Measurements from ENCODE around the gene MSI2.

Gene MSI2

GRCh38 chr17:57273490-57273889 lies 17.2 kb downstream of the MSI2 start:
- H3K4me2 ChIP-seq (ENCODE audit: low read length) = no peak overlapping the region
- H2BK5ac ChIP-seq (ENCODE audit: low read length) = no peak overlapping the region
- H3K9ac ChIP-seq (ENCODE audit: low read length) = no peak overlapping the region
- H3K23ac ChIP-seq (ENCODE audit: low read length) = no peak overlapping the region
- H3K27ac ChIP-seq (ENCODE audit: low read depth, low read length) = no peak overlapping the region
- no CpG with 5 or more reads among the region's 6 CpGs for WGBS (ENCODE audit: extremely low coverage, insufficient coverage, low lambda C conversion rate)
- no peak overlapping the region for H3K4me3 ChIP-seq (ENCODE audit: low read length)
- no peak overlapping the region for H3K56ac ChIP-seq (ENCODE audit: low read length)
- H2BK15ac ChIP-seq (replicated peaks; ENCODE audit: low read depth) = no peak overlapping the region
- H3K4ac ChIP-seq (ENCODE audit: low read depth, low read length) = no peak overlapping the region
- no peak overlapping the region for H3K18ac ChIP-seq (ENCODE audit: low read length)
- no peak overlapping the region for H4K5ac ChIP-seq (ENCODE audit: low read length)
- H3K27me3 ChIP-seq (ENCODE audit: insufficient read depth, low read length, poor library complexity) = no peaks in the 10 kb centered on the region
- H3K79me1 ChIP-seq (ENCODE audit: low read length) = peaks cover 18% of the 10 kb centered on the region
- H2AK5ac ChIP-seq (ENCODE audit: low read length) = no peak overlapping the region
- H3K4me1 ChIP-seq (ENCODE audit: control insufficient read depth, low read depth, low read length) = peaks cover 3% of the 10 kb centered on the region
- H3K36me3 ChIP-seq (ENCODE audit: control insufficient read depth, insufficient read depth, low read length) = peaks cover 4% of the 10 kb centered on the region
- peaks cover 7% of the 10 kb centered on the region for H3K79me2 ChIP-seq (ENCODE audit: control insufficient read depth, insufficient read depth, low read length)
- no peak overlapping the region for H4K8ac ChIP-seq (ENCODE audit: low read depth, low read length)
- DNase-seq = no peak
- no peak overlapping the region for H2BK120ac ChIP-seq (ENCODE audit: low read depth, low read length)

- Histone ChIP-seq H4K8ac (ENCODE audit: low read depth, low read length) (no peak overlapping the region), H3K4me2 (ENCODE audit: low read length) (no peak overlapping the region), H3K4me3 (ENCODE audit: low read length) (no peak overlapping the region), H3K23ac (ENCODE audit: low read length) (no peak overlapping the region), H2AK5ac (ENCODE audit: low read length) (no peak overlapping the region), H2BK5ac (ENCODE audit: low read length) (no peak overlapping the region), H3K9ac (ENCODE audit: low read length) (no peak overlapping the region), H3K27ac (ENCODE audit: low read depth, low read length) (no peak overlapping the region), H3K4me1 (ENCODE audit: control insufficient read depth, low read depth, low read length) (peaks cover 3% of the 10 kb centered on the region), H4K5ac (ENCODE audit: low read length) (no peak overlapping the region), H2BK120ac (ENCODE audit: low read depth, low read length) (no peak overlapping the region), H3K79me2 (ENCODE audit: control insufficient read depth, insufficient read depth, low read length) (peaks cover 5% of the 10 kb centered on the region), H3K36me3 (ENCODE audit: control insufficient read depth, insufficient read depth, low read length) (peaks cover 4% of the 10 kb centered on the region), H3K79me1 (ENCODE audit: low read length) (peaks cover 14% of the 10 kb centered on the region), H3K56ac (ENCODE audit: low read length) (no peak overlapping the region), H2BK15ac (replicated peaks; ENCODE audit: low read depth) (no peak overlapping the region), H3K27me3 (ENCODE audit: insufficient read depth, low read length, poor library complexity) (no peaks in the 10 kb centered on the region), H3K18ac (ENCODE audit: low read length) (no peak overlapping the region), H3K4ac (ENCODE audit: low read depth, low read length) (no peak overlapping the region)
- no peak for DNase-seq
- WGBS (ENCODE audit: extremely low coverage, insufficient coverage, low lambda C conversion rate) = 100% methylated on average over 1 of the region's 3 CpGs
These were observed 17.8 kb downstream of the MSI2 start for GRCh38 chr17:57274162-57274561.

GRCh38 chr17:57275071-57275764 lies 18.9 kb downstream of the MSI2 start:
- no peak overlapping the region for H2BK5ac ChIP-seq (ENCODE audit: low read length)
- H4K8ac ChIP-seq (ENCODE audit: low read depth, low read length) = no peak overlapping the region

GRCh38 chr17:57276621-57277020 lies 20.3 kb downstream of the MSI2 start:
- Histone ChIP-seq H3K4me2 (ENCODE audit: low read length) (no peak overlapping the region), H2BK120ac (ENCODE audit: low read depth, low read length) (no peak overlapping the region), H3K27ac (ENCODE audit: low read depth, low read length) (no peak overlapping the region), H3K36me3 (ENCODE audit: control insufficient read depth, insufficient read depth, low read length) (peaks cover 2% of the 10 kb centered on the region), H2BK15ac (replicated peaks; ENCODE audit: low read depth) (no peak overlapping the region), H3K4me1 (ENCODE audit: control insufficient read depth, low read depth, low read length) (no peaks in the 10 kb centered on the region), H3K9ac (ENCODE audit: low read length) (no peak overlapping the region), H3K56ac (ENCODE audit: low read length) (no peak overlapping the region), H2AK5ac (ENCODE audit: low read length) (no peak overlapping the region), H3K27me3 (ENCODE audit: insufficient read depth, low read length, poor library complexity) (no peaks in the 10 kb centered on the region), H2BK5ac (ENCODE audit: low read length) (no peak overlapping the region), H4K8ac (ENCODE audit: low read depth, low read length) (no peak overlapping the region), H3K23ac (ENCODE audit: low read length) (no peak overlapping the region), H3K79me1 (ENCODE audit: low read length) (peaks cover 12% of the 10 kb centered on the region), H3K18ac (ENCODE audit: low read length) (no peak overlapping the region), H3K79me2 (ENCODE audit: control insufficient read depth, insufficient read depth, low read length) (peaks cover 2% of the 10 kb centered on the region), H3K4ac (ENCODE audit: low read depth, low read length) (no peak overlapping the region), H4K5ac (ENCODE audit: low read length) (no peak overlapping the region), H3K4me3 (ENCODE audit: low read length) (no peak overlapping the region)
- no peak for DNase-seq
- WGBS (ENCODE audit: extremely low coverage, insufficient coverage, low lambda C conversion rate) = no CpG with 5 or more reads among the region's 9 CpGs

More at GRCh38 chr17:57275071-57275764, 18.9 kb downstream of the MSI2 start:
- H3K36me3 ChIP-seq (ENCODE audit: control insufficient read depth, insufficient read depth, low read length) = peaks cover 4% of the 10 kb centered on the region
- DNase-seq = no peak
- no peak overlapping the region for H3K4ac ChIP-seq (ENCODE audit: low read depth, low read length)
- H2BK15ac ChIP-seq (replicated peaks; ENCODE audit: low read depth) = no peak overlapping the region
- H3K79me1 ChIP-seq (ENCODE audit: low read length) = peaks cover 12% of the 10 kb centered on the region
- 100% methylated on average over 2 of the region's 6 CpGs for WGBS (ENCODE audit: extremely low coverage, insufficient coverage, low lambda C conversion rate)
- H3K4me1 ChIP-seq (ENCODE audit: control insufficient read depth, low read depth, low read length) = peaks cover 3% of the 10 kb centered on the region
- no peak overlapping the region for H4K5ac ChIP-seq (ENCODE audit: low read length)
- no peak overlapping the region for H3K4me2 ChIP-seq (ENCODE audit: low read length)
- H3K18ac ChIP-seq (ENCODE audit: low read length) = no peak overlapping the region
- H3K23ac ChIP-seq (ENCODE audit: low read length) = peak overlapping the region; percentile 50
- H3K27me3 ChIP-seq (ENCODE audit: insufficient read depth, low read length, poor library complexity) = no peaks in the 10 kb centered on the region
- H2AK5ac ChIP-seq (ENCODE audit: low read length) = no peak overlapping the region
- H3K9ac ChIP-seq (ENCODE audit: low read length) = no peak overlapping the region
- H3K79me2 ChIP-seq (ENCODE audit: control insufficient read depth, insufficient read depth, low read length) = peaks cover 5% of the 10 kb centered on the region
- no peak overlapping the region for H2BK120ac ChIP-seq (ENCODE audit: low read depth, low read length)
- H3K27ac ChIP-seq (ENCODE audit: low read depth, low read length) = no peak overlapping the region
- no peak overlapping the region for H3K56ac ChIP-seq (ENCODE audit: low read length)
- H3K4me3 ChIP-seq (ENCODE audit: low read length) = no peak overlapping the region

GRCh38 chr17:57277923-57278604 lies 21.7 kb downstream of the MSI2 start:
- DNase-seq = no peak
- no peaks in the 10 kb centered on the region for H3K79me2 ChIP-seq (ENCODE audit: control insufficient read depth, insufficient read depth, low read length)
- WGBS (ENCODE audit: extremely low coverage, insufficient coverage, low lambda C conversion rate) = no CpG with 5 or more reads among the region's 8 CpGs
- no peak overlapping the region for H3K4me2 ChIP-seq (ENCODE audit: low read length)
- no peak overlapping the region for H2BK15ac ChIP-seq (replicated peaks; ENCODE audit: low read depth)
- H4K5ac ChIP-seq (ENCODE audit: low read length) = no peak overlapping the region
- H2AK5ac ChIP-seq (ENCODE audit: low read length) = no peak overlapping the region
- H2BK120ac ChIP-seq (ENCODE audit: low read depth, low read length) = no peak overlapping the region
- H3K79me1 ChIP-seq (ENCODE audit: low read length) = peaks cover 8% of the 10 kb centered on the region
- no peak overlapping the region for H3K9ac ChIP-seq (ENCODE audit: low read length)
- no peaks in the 10 kb centered on the region for H3K4me1 ChIP-seq (ENCODE audit: control insufficient read depth, low read depth, low read length)
- H3K4me3 ChIP-seq (ENCODE audit: low read length) = no peak overlapping the region
- H4K8ac ChIP-seq (ENCODE audit: low read depth, low read length) = no peak overlapping the region
- no peak overlapping the region for H3K18ac ChIP-seq (ENCODE audit: low read length)
- no peak overlapping the region for H2BK5ac ChIP-seq (ENCODE audit: low read length)
- no peak overlapping the region for H3K56ac ChIP-seq (ENCODE audit: low read length)
- no peak overlapping the region for H3K4ac ChIP-seq (ENCODE audit: low read depth, low read length)
- no peaks in the 10 kb centered on the region for H3K27me3 ChIP-seq (ENCODE audit: insufficient read depth, low read length, poor library complexity)
- H3K27ac ChIP-seq (ENCODE audit: low read depth, low read length) = no peak overlapping the region
- no peaks in the 10 kb centered on the region for H3K36me3 ChIP-seq (ENCODE audit: control insufficient read depth, insufficient read depth, low read length)
- H3K23ac ChIP-seq (ENCODE audit: low read length) = no peak overlapping the region
